ENCODE measurements around the gene C10orf90.

Gene C10orf90, protein sequence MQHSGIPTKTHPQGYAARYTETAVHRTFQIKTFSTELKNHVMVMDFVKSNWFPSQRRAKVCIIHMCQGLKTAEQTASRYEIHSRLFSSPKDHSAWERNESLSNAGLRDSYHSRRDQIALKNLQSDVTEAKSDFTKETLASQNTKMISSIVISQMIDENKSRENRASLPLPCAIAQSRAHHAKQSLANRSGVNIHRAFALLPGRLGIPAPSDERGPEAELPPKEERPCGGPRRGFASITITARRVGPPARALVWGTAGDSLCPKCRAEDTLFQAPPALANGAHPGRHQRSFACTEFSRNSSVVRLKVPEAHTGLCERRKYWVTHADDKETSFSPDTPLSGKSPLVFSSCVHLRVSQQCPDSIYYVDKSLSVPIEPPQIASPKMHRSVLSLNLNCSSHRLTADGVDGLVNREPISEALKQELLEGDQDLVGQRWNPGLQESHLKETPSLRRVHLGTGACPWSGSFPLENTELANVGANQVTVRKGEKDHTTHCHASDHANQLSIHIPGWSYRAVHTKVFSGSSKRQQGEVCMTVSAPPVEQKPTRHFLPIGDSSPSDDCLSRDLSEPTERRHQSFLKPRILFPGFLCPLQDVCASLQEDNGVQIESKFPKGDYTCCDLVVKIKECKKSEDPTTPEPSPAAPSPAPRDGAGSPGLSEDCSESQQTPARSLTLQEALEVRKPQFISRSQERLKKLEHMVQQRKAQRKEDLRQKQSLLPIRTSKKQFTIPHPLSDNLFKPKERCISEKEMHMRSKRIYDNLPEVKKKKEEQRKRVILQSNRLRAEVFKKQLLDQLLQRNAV

DNA sequence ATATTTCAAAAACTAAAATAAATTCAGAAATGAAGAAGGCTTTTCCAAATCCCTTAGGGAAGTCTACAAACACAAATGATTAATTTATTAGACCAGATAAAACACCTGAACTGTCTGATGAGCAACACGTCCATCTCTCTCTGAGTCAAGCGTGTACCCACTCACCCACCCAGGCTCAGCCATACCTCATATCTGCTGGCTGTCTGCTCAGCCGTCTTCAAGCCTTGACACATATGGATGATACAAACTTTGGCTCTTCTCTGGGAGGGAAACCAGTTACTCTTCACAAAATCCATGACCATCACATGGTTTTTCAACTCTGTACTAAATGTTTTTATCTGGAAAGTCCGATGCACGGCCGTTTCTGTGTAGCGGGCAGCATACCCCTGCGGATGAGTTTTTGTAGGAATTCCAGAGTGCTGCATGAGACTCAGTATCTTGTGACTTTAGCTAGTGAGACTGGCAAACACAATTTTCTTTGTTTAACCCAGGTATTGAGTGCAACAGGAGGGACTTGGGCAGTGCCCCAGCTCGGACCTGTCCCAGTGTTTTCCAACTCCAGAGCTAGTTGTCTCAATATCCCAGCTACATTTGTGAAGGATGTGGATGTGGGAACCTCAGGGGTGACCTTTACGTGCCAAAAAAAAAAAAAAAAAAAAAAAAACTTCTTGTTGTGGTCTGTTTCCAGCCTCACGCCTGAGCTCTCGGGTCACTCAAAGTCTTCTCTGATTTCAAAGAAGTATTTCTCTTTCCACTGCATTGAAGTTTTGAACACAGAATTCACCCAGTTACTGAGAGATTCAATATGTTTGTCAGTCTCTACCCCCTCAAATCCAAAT lies at the start of gene C10orf90:
Gene C10orf90 (minus strand): TSS at position 638 of the 839 bp plus-strand sequence. CDS start 213 bp downstream, at position 425.
- DNase-seq, result no peak

DNA sequence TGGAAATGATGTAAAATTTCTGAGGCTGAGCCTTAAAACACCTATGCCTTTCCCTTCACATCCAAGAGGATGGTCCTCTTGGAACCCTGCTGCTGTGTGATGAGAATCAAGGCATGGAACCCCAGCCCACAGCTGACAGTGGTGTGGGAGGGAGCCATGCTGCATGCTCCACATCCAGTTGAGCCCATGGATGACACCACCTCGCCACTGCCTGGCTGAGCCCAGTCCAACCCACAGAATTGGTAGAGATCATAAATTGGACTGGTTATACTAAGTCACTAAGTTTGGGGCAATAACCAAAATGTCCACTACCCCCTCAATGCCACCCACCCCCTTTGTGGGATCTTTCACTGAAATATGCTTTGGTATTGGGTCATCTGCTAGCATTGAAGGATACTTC lies 45.9 kb upstream of the C10orf90 start:
- DNase-seq, result no peak

GRCh38 chr10:126713594-126713993 lies 43.1 kb upstream of the C10orf90 start:
- no peak for DNase-seq

GRCh38 chr10:126712681-126713080 lies 42.2 kb upstream of the C10orf90 start:
- no peak for DNase-seq

DNA sequence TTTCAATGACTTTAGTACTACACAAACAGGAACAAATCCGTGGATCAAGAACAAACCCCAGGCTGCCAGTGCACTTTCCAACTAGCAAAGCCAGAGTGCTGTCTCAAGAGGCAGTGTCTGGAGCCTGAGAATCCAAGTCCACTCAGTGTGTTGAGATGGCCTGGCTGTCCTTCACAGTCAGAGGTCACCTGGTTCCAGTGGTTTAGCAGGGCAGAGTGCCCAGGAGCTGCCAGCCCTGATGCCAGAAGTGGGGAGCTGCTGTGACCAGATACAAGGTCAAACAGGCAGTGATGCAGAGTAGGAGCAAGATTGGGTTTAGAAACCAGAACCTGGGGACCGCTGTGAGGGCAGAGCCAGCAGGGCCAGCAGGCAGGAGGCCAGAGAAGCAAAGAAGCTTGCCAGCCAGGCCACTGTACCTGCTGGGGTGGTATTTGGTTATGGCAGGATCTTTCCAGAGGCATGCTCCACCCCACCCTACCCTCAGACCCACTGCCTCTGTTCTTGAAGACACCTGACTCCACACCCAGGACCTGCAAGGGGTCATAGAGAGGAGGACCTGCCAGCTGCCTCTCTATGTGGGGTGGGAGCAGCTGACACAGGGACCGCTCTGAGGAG lies 35.6 kb upstream of the C10orf90 start:
- DNase-seq, result no peak

GRCh38 chr10:126705131-126705530 lies 34.6 kb upstream of the C10orf90 start:
- DNase-seq, result no peak

GRCh38 chr10:126704649-126705048 lies 34.2 kb upstream of the C10orf90 start:
- DNase-seq, result no peak

DNA sequence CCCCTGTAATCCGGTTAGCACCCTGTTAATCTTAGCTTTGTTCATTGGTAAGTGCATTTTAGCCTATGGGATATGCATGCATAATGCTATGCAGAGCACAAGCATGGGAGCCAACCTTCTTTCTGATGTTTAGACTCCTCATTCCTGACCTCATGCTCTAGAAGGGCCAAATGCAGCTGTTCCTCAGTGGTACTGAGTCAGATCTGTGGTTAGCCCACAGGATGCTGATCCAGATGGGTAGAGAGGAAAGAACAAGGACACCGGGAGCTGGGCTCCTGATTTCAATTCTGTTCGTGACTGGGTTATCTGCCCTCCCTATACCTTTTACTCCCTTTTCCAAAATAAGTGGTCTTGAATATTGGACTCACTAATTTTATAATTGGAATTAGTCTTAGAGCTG lies 31.7 kb upstream of the C10orf90 start:
- no peak for DNase-seq

GRCh38 chr10:126701526-126701925 lies 31.0 kb upstream of the C10orf90 start:
- DNase-seq, result no peak

DNA sequence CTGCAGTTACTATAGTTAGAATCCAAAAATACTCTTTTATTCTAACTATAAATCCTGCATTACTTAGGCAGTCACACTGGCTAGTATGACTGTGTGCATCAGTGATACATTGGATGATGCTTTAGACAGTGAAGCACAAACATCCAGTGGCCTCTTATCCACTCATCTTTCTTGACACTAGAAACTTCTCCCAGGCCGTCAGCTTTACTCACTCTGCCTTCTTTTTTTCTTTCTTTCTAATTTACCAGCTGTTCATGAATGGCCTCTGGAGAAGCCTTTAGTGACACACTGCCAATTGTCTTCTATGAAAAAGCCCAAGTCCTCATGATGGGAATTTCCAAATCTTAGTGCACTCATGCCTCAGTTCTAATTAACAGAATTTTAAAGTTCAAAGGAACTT lies 26.2 kb upstream of the C10orf90 start:
- no peak for DNase-seq

DNA sequence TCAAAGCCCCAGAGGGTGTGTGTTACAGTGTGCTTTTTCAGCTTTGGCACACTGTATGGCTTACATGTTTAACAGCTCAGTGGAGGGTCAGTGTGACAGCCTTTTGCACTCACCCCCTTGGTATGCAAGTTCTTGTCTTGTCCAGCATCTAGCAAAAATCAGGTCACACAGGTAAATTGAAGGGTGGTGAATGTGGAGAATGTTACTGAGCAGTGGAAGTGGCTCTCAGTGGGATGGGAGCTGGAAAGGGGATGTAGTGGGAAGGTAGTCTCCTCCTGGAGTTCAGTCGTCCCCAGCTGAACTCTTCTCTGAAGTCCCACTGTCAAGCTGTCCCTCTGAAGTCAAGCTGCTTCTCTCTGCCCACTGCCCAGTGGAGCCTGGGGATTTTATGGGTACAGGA lies 21.0 kb upstream of the C10orf90 start:
- DNase-seq, result no peak

DNA sequence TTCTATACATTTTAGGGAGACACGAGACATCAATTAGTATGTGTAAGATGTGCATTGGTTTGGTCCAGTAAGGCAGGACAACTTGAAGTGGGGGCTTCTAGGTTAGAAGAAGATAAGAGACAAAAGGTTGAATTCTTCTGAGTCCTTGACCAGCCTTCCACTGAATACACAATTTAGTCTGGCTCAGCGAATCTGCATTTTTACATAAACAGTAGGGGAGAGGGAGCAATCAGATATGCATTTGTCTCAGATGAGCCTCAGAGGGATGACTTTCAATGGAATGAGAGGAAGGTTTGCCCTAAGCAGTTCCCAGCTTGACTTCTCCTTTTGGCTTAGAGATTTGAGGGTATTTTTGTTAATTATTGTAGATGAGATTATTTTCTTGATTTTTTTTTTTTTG lies 20.0 kb upstream of the C10orf90 start:
- DNase-seq, result no peak

GRCh38 chr10:126689461-126689994 lies 19.0 kb upstream of the C10orf90 start:
- DNase-seq, result no peak

DNA sequence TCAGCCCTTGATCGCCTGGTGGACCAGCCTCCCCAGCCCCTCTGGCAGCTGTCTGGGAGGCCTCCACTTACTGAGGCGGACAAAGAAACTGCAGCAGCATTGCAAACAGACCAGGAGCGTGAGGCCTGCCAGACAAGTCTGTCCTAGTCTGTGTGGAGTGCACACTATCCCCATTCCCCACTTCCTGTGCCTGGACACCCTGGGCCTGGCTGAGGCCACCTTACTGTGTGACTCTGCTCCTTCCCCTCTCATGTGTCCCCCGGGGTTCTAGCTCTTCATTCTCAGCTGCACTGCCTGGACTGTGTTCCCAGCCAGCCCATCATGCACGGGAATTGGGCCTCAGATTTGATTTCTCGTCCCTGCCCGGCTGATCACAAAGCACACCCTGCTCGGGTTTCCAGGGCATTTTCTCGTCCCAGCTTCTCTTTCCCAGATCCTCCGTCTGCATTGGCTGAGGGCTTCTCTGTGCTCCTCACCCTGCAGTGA lies 16.7 kb upstream of the C10orf90 start:
- no peak for DNase-seq

GRCh38 chr10:126686719-126687118 lies 16.2 kb upstream of the C10orf90 start:
- no peak for DNase-seq

DNA sequence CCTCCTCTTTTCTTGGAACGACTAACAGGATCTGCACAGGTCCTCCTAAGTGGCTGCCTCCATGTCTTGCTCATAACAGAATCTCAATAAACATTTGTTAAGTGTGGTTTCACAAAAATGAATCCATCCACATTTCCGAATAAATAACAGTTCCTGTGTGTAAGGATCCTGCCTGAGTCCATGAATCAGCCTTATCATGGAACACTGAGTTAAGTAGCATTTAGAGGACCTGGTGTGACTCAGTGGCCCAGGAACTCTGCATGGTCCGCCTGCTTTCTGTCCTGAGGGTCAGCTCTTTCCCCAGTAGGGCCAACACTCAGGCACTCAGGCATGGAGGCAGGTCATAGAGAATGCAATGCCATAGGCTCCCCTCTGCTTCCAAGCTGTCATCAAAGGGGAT lies 15.8 kb upstream of the C10orf90 start:
- DNase-seq, result no peak

DNA sequence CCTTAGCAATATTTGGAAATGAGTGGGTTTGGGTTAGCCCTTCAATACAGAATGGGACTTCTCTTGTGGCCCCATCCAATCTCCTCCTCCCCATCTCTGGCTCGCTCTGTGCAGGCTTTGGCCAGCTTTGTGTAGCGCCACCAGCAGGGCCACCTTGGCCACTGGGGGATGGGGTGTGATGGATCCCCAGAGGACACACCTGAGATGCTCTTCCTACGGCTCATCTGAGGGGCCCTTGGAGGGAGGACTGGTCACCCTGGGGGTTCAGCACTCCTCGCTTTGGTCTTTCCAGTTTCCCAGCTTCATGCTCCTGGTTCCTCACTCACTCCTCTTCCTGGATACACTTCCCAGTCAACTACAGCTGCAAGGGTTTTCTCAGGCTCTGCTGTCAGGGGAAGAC lies 15.3 kb upstream of the C10orf90 start:
- DNase-seq, result no peak

- DNase-seq, result no peak
Observed at GRCh38 chr10:126684171-126684745, 13.8 kb upstream of the C10orf90 start.

GRCh38 chr10:126683466-126683865 lies 13.0 kb upstream of the C10orf90 start:
- no peak for DNase-seq

GRCh38 chr10:126675656-126676438 lies 5.4 kb upstream of the C10orf90 start:
- no peak for DNase-seq
